ENCODE measurements around the gene FAM229A.
A peak's percentile ranks its signal among the peaks of the same experiment; 100 is the strongest.
"Not testable (repeated sequence)": the region's sequence is repeated elsewhere in the genome, so short reads cannot be mapped to it uniquely, and the experiment has no call there.

FAM229A gene

GRCh38 chr1:32377541-32378220, 15.4 kb upstream of the FAM229A start:
- DNase-seq (ENCODE audit: low read depth): no peak

DNA sequence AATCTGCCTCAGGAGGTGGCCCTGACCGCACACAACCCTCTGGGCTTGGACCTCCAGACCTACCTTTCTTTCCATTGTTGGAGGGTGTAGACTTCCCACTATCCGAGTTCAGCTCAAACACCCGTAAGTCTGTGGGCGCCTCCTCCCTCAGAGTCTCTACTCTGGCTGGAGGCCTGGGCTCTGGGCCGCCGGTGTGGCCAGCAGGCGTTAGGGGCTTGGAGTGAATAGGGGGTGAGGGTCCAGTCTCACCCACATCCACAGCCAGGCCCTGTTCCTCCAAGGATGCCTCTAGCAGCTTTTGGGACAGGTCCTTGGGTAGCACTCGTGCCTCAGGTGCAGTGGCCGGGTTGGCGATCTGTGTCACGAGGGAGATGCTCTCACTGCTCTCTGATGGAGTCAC, 13.9 kb upstream of the FAM229A start:
- DNase-seq (ENCODE audit: low read depth): no peak

- no peak for DNase-seq (ENCODE audit: low read depth)
Observed at GRCh38 chr1:32373996-32374592, 11.8 kb upstream of the FAM229A start.

DNA sequence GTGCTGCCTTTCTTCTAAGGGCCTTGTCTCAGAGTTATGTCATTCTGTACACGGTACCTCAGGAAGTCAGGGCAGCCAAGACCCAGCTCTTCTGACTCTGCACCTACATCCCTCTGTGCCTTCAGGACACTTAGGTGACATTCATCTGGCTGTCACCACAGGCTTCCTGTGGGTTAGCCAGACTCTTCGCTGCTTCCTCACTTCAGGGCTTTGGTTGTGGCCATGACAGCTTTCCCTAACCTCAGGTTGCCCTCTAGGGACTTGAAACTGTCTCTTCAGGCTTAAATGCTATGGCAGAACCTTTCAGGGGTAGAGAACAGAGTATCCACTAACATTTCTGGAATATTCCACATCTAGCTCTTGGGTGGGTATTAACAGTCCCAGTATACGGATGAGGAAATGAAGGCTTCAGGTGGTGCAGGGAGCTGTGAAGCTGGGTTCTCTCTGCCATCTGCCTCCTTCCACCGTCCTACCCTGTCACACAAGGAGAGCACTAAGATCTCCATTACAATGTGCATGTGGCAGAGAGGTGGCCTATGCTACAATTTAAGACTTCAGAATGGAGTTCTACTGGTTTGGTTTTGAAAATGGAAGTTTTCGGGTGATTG, 10.0 kb upstream of the FAM229A start:
- peak; percentile 22 for DNase-seq (ENCODE audit: low read depth)

DNA sequence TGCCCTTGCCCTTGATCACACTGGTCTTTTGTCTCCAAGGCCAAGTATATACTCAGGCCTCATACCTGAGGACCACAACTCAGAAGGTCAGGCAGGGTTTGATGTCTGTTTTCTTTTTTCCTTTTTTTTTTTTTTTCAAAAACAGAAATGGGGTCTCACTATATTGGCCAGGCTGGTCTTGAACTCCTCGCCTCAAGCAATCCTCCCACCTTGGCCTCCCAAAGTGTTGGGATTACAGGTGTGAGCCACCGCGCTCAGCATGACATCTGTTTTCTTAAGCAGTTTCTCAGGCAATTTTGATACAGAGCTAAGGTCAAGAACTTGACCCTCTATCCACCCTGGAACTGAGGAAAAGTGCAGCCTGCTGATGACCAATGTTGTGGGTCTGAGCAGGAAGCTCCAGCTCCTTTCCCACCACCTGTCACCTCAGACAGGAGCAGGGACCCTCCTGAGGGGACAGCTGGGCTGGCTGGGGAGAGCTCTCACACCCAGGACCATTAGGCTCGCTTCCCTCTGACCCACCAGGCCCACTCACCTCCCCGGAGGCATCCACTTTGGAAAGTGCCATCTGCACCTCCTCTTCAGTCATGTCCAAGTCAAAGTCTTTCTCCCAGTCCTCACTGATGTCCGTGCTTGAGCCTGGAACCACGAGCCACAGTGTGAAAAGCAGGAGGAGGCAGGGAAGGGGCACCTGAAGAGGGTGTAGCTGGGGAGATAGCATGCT, 5.8 kb upstream of the FAM229A start:
- no peak for DNase-seq (ENCODE audit: low read depth)

DNA sequence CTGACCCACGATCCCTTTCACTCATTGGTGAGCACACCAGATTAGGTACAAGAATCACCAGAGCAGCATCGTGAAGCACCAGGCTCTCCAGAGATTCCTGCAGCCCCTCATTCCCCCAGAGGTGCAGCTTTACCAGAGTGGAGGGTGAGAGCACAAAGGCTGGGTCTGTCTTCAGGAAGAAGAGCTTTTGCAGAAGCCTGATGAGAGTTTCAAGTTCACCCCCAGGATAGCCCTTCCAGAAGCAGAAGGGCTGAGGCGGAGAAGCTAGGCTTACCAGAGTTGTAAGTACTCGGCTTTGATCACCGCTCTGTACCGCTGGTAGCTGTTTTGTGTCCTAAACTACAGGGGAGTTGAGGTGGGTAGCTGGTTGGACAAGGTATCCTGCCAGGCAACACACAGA, 3.2 kb upstream of the FAM229A start:
- DNase-seq (ENCODE audit: low read depth): no peak

DNA sequence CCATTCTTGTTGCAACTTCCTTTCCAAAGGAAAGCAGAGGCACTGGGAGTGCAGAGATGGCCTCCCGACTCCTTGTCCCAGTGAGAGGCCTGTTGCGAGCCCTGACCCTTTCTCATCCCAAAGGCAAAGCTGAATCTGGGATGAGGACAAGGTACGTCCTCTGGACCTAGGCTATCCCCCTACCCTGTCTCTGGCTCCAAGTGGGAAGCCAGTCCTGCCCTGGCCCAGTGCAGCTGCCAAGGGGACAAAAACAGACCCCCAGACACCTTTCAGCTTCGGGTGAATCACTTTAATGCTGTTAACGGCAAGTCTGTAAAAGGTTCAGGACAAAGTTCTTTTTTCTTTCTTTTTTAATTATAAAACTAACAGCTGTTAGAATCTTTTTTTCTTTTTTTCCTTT, 2.6 kb upstream of the FAM229A start:
- no peak for DNase-seq (ENCODE audit: low read depth)

GRCh38 chr1:32363713-32364112, 1.4 kb upstream of the FAM229A start:
- no peak for DNase-seq (ENCODE audit: low read depth)

- DNase-seq (ENCODE audit: low read depth): no peak
Observed at GRCh38 chr1:32361674-32362473, 411 bp downstream of the FAM229A start.

- no peak for DNase-seq (ENCODE audit: low read depth)
Observed at GRCh38 chr1:32361308-32361673, 994 bp downstream of the FAM229A start.

- no peak for DNase-seq (ENCODE audit: low read depth)
Observed at GRCh38 chr1:32358435-32358834, 3.9 kb downstream of the FAM229A start.

GRCh38 chr1:32357614-32358013, 4.7 kb downstream of the FAM229A start:
- DNase-seq (ENCODE audit: low read depth): no peak

- DNase-seq (ENCODE audit: low read depth): no peak
Observed at GRCh38 chr1:32356478-32356877, 5.8 kb downstream of the FAM229A start.

- not testable (repeated sequence) for DNase-seq (ENCODE audit: low read depth)
Observed at GRCh38 chr1:32355778-32356177, 6.5 kb downstream of the FAM229A start.

DNA sequence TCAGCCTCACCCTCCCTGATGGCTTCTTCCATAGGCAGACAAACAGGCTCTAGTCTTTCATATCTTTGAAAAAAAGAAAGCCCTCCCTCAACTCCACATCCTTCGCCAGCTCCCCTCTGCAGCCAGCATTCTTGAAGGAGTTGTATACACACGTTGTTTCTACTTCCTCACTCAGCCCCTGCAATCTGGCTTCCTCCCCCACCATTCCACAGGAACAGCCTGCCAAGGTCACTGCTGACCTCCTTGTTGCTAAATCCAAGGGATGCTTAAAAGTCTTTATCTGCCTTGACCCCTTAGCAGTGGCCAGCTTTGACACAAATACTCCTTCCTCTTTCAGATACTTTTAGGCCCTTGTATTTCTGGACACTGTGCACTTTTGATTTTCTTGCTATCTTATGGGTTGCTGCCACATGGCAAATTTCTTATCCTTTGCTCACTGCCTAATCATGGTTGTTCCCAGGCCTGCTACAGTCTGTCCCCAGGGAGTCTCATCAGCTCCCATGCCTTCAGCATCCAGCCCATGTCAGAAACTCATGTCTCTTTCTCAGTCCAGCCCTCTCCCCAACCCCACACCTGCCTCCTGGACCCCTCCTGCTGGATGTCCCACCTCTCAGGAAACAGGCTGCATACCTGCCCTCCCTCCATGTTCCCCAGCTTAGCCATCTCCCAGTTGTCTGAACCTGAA, 8.3 kb downstream of the FAM229A start:
- DNase-seq (ENCODE audit: low read depth): no peak

GRCh38 chr1:32353431-32353830, 8.9 kb downstream of the FAM229A start:
- DNase-seq (ENCODE audit: low read depth): no peak

GRCh38 chr1:32352831-32353383, 9.4 kb downstream of the FAM229A start:
- no peak for DNase-seq (ENCODE audit: low read depth)

DNA sequence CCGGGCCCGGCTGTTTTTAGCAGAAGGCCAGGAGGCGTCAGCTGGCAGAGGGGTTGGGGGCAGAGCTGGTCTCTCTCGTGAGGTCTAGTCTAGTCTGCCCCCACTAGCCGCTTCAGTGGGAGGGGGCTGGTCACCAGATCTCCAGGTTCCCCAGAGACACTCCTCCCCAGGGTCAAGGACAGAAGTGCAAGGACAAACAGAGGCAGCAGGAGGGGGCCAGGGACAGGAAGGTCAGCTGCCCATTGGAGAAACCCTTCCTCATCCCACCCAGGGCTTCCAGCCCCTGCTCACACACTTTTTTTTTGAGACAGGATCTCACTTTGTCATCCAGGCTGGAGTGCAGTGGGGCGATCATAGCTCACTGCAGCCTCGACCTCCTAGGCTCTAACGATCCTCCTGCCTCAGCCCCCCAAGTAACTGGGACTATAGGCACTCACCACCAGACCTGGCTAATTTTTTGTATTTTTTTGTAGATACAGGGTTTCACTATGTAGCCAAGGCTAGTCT, 10.0 kb downstream of the FAM229A start:
- DNase-seq (ENCODE audit: low read depth): no peak

- DNase-seq (ENCODE audit: low read depth): peak; percentile 83
Observed at GRCh38 chr1:32351399-32352238, 10.7 kb downstream of the FAM229A start.

DNA sequence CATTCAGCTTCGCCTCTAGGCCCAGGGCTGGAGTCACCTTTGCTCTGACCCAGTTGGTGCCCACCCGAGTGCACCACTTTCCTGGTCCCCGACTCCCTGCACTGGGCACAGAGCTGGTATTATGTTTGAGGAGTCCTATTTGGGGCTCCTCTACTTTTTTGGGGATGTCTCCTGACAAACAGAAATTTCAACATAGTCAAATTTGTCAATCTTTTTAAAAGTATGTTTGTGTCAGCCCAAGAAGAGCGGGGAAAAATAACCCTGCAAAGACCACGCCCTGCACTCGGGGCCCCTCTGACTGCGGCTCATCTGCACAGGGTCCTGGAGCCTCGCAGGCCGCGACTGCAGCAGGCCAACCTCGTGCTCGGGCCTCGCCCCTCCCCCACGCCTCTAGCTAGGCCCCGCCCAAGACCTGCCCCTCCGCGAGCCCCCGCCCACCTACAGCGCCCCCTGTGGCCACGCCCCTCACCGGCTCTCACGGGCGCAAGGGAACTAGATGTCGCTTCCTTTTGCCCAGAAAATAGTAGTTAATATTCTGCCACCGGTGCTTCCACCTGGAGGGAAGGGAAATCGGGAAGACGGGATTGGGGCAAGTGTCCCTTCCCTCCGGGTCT, 11.4 kb downstream of the FAM229A start:
- peak; percentile 64 for DNase-seq (ENCODE audit: low read depth)
